ENCODE results near the gene CERK.

CERK gene

GRCh38 chr22:46676881-46677280 lies 61.2 kb downstream of the CERK start:
- DNase-seq = no peak

DNA sequence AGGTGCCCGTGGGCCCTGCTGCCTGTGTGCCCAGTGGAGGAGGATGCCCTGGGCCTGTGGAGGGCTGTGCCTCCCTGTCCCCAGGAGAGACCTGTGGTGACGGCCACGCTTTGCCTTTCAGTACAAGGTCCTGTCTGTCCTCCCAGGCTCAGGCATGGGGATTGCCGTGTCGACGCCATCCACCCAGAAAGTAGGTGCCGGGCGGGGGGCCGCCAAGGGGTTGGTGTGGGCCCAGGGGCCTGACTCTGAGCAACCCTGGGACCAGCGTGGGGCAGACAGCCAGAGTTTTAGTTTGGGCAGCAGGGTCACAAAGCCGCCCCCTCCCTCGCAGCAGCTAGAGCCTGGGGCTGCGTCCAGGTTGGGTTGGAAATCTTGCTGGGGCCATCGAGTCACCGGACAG lies 61.6 kb downstream of the CERK start:
- no peak for DNase-seq

- no peak for DNase-seq
These were observed 62.1 kb downstream of the CERK start for GRCh38 chr22:46675938-46676337.

- no peak for DNase-seq
These were observed 62.6 kb downstream of the CERK start for GRCh38 chr22:46675479-46675878.

- DNase-seq = no peak
These were observed 63.1 kb downstream of the CERK start for GRCh38 chr22:46674906-46675305.

DNA sequence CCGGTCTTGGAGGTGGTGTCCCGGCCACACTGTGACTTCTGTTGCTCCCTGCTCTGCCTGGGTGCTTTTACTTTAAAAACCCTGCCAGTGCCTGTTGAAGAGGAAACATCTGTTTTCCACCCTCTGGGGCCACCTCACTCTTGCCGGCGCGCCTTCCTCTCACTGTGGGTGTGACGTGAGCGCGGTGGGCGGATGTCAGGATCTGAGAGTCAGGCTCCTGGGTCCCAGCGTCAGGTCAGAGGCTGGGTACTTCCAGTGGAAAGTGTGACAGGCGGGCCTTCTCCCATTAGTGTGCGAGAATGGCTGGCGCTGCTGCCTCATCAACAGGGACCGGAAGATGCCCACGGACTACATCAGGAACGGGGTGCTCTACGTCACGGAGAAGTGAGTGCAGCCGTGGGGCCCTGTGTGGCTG lies 63.7 kb downstream of the CERK start:
- DNase-seq = no peak

GRCh38 chr22:46673662-46674236 lies 64.3 kb downstream of the CERK start:
- DNase-seq = no peak

DNA sequence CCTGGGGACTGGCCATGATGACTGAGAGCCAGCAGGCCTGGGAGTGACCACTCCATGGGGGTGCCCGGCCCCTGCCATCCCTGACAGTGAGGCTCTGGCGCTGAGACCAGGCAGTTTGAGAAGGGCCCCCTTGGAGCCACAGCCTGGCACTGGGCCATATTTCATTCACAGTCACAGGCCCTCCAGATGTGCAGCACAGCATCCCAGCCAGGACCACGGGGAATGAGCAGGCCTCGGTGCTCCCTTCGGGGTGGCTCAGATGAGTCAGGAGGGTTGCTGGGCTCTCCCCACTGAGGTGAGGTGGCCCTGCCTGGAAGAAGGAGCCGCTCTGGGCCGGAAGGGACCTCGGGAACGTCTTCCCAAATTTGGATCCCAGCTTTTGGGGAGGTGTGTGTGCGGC lies 64.8 kb downstream of the CERK start:
- no peak for DNase-seq

DNA sequence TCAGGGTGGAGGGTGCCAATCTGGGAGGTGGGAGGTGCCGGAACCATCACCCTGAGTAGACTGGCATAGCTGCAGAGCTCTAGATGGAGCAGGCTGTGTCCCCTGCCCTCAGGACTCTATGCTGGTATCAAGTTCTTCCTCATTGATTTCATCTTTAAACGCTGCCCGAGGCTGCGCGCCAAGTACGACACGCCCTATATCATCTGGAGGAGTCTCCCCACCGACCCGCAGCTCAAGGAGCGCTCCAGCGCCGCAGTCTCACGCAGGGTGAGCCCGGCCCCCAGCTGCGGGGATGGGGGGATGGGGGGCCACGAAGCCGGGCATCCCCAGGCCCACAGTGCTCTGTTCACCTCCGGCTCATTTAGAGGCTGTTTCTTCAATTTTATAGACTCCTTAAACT lies 65.3 kb downstream of the CERK start:
- no peak for DNase-seq

- no peak for DNase-seq
These were observed 66.1 kb downstream of the CERK start for GRCh38 chr22:46671824-46672432.

- no peak for DNase-seq
These were observed 68.9 kb downstream of the CERK start for GRCh38 chr22:46669201-46669600.

DNA sequence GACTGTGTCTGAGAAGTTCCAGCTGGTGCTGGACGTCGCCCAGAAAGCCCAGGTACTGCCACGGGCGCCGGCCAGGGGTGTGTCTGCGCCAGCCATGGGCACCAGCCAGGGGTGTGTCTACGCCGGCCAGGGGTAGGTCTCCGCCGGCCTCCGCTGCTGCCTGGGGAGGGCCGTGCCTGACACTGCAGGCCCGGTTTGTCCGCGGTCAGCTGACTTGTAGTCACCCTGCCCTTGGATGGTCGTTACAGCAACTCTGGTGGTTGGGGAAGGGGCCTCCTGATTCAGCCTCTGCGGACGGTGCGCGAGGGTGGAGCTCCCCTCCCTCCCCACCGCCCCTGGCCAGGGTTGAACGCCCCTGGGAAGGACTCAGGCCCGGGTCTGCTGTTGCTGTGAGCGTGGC lies 69.9 kb downstream of the CERK start:
- DNase-seq = no peak

DNA sequence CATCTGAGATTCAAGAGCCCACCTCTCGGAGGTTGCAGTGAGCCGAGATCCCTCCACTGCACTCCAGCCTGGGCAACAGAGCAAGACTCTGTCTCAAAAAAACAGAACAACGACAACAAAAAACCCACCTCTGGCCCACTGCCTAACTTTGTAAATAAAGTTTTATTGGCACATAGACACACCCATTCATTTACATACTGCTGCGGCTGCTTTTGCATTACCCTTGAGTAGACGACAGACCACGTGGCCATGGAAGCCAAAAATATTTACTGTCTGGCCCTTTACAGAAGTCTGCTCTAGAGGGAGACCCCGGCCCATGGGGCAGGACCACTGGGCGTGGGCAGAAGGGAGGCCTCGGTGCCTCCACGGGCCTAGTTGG lies 70.8 kb downstream of the CERK start:
- DNase-seq = no peak

DNA sequence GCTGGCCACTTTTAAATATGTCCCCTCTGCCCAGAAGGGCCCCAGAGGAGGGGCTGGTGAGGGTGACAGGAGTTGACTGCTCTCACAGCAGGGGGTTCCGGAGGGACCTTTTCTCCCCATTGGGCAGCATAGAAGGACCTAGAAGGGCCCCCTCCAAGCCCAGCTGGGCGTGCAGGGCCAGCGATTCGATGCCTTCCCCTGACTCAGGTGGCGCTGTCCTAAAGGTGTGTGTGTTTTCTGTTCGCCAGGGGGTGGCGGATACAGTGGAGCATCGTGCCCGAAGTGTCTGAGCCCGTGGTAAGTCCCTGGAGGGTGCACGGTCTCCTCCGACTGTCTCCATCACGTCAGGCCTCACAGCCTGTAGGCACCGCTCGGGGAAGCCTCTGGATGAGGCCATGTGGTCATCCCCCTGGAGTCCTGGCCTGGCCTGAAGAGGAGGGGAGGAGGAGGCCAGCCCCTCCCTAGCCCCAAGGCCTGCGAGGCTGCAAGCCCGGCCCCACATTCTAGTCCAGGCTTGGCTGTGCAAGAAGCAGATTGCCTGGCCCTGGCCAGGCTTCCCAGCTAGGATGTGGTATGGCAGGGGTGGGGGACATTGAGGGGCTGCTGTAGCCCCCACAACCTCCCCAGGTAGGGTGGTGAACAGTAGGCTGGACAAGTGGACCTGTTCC lies 71.3 kb downstream of the CERK start:
- no peak for DNase-seq

GRCh38 chr22:46665751-46666280 lies 72.2 kb downstream of the CERK start:
- DNase-seq = no peak

DNA sequence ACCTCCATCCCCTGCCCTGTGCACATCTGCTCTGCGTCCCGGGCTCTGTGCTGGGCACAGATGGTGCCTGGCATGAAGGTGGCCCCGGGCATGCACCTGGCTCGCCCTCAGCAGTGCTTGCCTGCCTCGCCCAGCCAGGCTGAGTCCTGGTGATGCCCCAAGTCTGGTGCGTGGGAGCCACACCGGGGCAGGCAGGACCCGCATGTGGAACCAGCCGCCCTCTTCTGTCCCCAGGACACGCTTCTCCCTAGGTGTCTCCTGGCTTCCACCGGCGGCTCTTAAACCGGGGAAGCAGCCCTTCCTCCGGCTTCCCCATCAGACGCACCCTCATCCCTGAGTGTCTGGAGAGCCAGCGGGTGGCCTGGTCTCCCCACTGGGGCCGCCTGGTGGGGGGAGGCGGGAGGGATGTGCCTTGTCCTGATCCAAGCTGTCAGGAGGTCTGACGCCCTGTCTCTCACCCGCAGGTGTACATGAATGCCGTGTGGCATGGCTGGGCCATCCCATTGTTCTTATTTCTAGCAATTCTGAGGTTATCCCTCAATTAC lies 72.8 kb downstream of the CERK start:
- DNase-seq = no peak

- no peak for DNase-seq
These were observed 73.7 kb downstream of the CERK start for GRCh38 chr22:46664301-46664855.

DNA sequence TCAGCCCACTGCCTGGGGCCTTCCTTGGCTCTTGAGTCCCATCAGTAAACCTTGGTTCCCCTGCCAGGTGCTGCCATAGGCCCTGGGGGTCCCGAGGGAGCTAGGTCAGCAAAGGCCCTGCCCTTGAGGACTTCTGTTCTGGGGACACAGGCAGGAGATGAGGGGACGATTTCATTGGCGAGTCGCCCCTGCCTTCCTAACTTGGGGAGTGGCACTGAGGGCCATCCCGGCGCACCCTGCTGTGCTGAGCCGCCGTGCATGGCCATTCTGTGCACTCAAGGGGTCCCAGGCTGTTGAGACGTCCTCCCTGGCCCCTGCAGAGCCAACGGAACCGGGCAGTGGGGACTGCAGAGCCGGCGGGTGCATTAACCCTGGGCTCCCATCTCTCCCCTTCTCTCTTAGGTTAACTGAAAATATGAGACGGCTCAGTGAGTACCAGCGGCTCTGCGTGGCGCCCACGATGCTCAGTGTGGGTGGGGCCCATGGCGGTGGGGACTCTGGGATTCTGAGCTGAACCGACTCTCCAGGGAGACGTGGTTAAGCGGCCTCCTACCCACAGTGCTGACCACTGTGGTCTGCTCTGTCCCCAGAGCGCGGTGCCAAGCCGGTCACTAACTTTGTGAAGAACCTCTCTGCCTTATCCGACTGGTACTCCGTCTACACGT lies 74.5 kb downstream of the CERK start:
- no peak for DNase-seq

DNA sequence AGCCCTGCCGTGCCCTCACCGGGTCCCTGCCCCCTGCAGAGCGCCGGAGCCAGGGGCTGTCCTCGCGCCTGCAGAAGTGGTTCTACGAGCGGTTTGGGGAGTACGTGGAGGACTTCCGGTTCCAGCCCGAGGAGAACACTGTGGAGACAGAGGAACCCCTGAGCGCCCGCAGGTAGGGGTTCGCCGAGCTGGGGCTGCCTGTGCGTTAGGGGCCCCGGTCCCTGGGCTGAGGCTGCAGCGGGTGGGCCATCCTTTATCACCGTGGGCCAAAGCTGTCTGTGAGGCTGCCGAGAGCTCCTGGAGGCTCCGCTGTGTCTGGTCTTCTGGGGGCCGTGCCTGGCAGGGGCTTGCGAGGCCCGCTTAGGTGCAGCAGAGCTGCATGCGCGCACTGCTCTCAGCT lies 75.1 kb downstream of the CERK start:
- no peak for DNase-seq

GRCh38 chr22:46662226-46662625 lies 75.8 kb downstream of the CERK start:
- DNase-seq = no peak

GRCh38 chr22:46661221-46661851 lies 76.7 kb downstream of the CERK start:
- DNase-seq = no peak

DNA sequence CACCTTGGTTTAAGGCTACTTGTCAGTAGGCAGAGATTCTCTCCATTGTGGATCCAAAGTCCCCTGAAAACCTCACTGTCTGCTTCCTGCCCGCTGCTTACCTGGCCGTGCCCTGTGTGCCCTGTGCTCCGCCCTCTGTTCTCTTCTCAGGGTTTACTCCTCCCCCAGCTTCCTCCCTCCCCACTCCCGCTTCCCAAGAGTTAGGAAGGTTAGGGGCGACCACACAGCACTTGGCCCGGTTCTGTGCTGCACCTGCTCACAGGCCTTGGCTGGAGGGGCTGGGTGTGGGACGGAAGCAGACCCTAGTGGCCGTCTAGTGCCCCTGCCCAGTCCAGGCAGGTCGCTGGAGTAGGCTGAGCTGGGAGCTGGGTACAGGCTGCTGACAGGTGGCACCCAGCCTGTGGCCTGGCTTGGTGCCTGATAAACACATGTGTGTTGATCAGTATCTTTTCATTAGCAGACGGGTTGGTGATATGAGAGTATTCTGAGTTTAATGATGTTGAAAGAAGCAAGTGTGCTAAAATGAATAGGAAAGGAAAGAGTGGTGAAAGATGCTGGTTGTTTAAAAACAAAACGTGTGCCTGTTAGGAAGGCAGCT lies 77.3 kb downstream of the CERK start:
- DNase-seq = no peak
